Stimulated activated CD8-positive, alpha-beta memory T cell treated with anti-CD3 and anti-CD28 coated beads, Interleukin-2, amount 100 ng/mL, for 1 hour (primary cell): ENCODE results near the gene ZNF407.

Experiments used
- DNase-seq, 2 donors: peaks; one replicate each; pipeline ENCODE4 v3.0.0-alpha.2; 2020; ENCODE audit warnings: low read depth in 2 of 2

Gene ZNF407

GRCh38 chr18:74791501-74792194 is 194.0 kb downstream of the ZNF407 start:
- no peak for DNase-seq

GRCh38 chr18:74793746-74794145 is 196.1 kb downstream of the ZNF407 start:
- DNase-seq, result no peak

DNA sequence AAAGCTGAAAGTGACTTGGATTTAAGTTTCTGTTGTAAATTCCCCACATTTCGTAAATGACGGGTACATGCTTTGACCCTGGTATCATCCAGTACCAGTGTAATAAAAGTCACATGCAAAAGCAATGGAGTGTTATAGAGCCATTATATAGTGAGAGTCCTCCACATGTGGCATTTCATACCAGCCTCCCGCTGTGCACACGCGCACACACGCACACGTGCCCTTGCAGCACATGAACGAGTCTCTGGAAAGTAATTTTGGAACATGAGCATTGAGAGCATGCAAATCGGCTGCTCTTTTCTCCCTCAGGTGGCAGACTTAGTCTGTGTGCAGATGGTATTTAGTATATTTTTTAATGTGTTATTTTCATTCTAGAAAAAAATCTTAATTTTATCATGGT is 198.1 kb downstream of the ZNF407 start:
- no peak for DNase-seq

DNA sequence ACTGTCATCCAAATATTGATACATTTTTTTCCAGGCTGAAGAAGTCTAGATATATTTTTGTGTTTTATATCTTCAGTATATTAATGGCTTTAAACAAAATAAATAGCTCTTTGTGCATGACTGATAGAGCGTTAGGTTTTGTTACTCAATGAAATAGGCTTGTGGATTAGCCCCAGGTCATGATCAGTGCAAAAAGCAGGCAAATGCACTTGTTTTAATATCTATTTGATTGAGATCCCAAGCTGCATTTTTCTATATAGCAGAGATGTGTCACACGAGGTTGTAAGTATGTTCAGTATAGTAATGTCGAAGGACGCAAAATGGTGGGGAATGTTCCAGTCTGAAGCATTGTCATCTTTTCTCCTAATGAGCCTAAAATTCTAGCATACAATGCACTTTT is 198.5 kb downstream of the ZNF407 start:
- no peak for DNase-seq

GRCh38 chr18:74796841-74797576 is 199.3 kb downstream of the ZNF407 start:
- DNase-seq, result no peak

DNA sequence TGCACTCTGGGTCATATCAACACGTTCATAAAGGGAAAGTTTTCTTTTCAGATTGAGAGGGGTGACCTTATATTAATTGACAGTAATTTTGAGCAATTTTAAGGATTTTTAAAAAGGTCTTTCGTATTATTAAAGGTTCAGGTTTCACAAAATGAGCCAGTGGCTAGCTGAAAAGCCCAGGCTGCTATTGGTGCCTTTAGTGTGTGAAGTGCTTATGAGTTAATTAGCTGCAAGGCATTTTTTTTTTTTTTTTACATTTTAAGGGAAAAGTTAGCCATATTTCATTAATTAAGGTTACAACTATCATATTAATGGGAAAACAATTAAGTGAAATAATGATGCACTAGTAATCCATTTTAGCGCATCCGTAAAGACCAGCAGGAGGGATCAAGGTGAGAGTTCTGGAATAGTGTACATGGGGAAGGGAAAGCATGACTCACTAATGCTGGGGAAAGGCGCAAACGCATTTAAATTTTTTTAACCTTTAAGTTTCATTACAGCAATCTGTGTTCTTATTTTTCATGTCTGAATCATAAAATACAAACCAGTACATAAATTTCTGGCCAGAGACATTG is 200.0 kb downstream of the ZNF407 start:
- DNase-seq, result no peak

DNA sequence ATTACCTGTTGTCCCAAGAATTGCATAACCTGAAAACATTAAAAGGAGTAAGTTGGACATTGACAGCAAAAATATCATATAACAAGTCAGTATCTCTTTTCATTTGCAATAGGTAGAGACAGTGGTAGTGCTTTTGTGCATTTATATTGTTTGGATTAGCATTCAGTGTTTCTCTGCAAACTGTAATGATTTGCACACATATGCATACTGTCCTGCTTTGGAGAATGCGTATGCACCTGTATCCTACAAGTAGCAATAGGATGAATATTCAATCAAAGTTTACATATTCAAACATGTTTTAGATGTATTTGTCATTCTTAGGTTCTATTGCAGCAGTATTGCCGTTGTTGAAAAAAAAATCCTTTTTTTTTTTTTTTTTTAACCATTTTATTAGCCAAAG is 201.9 kb downstream of the ZNF407 start:
- DNase-seq, result no peak

GRCh38 chr18:74800098-74800497 is 202.4 kb downstream of the ZNF407 start:
- no peak for DNase-seq

- no peak for DNase-seq
Observed at GRCh38 chr18:74803117-74803516, 205.4 kb downstream of the ZNF407 start.

GRCh38 chr18:74803769-74804168 is 206.1 kb downstream of the ZNF407 start:
- no peak for DNase-seq

- DNase-seq, result no peak
Observed at GRCh38 chr18:74804677-74805076, 207.0 kb downstream of the ZNF407 start.

DNA sequence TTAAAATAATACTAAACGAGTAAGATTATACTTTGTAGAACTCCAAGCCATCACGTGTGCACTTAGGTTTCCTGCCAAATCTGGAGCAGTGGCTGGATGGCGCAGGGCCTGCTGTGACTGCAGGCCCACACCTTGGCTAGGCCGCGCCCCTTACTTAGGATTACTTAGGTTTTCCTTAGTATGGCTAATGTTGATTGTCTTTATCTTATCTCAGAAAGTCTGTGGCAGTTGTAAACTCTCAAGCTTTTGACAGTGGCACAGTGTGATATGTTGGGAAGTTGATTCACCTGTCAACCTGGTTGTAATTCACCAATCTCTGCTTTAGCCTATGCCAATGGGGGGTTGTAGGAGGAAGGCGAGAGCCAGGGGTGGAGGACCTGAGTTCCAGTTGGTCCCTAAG is 208.4 kb downstream of the ZNF407 start:
- no peak for DNase-seq

DNA sequence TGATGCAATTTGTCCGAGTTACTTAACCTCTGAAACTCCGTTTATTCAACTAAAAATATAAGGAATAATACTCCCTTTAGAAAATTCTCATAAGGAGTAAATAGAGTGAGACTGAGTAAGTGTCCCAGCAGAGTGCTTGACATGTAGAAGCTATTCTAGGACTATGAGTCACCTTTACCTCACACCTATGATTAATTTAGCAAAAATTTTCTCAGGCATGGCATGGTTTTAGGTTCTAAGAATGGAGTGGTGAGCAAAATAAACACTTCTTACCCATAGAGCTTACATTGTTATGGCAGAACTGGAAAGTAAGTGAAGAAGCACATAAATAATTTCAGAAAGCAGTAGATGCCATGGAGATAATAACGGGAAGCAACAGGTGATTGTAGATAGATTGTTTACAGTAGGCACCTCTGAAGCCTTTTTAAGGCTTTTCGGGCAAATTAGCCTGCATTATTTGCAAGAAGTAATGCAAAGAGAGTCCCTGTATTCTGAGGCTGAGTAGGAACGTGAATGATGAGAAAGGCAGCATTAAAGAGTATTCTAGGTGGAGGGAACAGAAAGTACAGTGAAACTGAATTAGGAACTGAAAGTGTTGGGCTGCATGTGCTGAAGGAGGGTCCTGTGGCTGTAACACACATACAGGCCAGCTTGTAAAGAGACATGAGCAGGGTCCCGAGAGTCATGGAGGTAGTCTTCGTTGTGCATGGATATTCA is 209.2 kb downstream of the ZNF407 start:
- no peak for DNase-seq

GRCh38 chr18:74817576-74817975 is 219.9 kb downstream of the ZNF407 start:
- DNase-seq, result no peak

DNA sequence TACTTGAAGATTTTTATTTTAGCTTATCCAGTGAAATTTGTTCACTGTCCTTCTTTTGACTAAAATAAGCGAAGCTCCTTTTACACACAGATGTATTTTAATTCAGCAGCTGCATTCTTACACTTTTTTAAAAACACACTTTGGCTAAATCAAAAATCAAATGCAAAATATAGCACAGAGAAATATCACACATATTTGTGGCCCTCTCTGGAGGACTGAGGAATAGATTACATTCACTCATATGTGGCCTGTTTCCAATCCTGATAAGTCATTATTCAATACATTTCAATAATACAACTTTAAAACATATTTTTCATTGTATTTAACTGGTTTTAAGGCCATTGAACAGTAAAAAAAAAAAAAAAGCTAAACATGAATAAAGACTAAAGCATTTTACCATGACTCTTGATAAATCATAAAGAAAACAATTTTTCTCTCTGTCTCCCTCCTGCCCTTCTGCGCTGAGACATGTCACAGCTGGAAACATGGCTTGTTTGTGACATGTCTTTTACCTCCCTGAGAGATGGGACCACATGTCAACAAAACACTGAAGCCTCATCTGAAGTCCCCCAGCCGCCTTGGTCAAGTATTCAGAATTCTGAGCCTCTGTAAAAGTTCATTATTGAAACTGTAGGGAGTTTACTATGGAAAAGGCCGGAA is 221.0 kb downstream of the ZNF407 start:
- no peak for DNase-seq

- DNase-seq, result no peak
Observed at GRCh38 chr18:74819433-74820059, 221.9 kb downstream of the ZNF407 start.

- no peak for DNase-seq
Observed at GRCh38 chr18:74820160-74820780, 222.6 kb downstream of the ZNF407 start.

DNA sequence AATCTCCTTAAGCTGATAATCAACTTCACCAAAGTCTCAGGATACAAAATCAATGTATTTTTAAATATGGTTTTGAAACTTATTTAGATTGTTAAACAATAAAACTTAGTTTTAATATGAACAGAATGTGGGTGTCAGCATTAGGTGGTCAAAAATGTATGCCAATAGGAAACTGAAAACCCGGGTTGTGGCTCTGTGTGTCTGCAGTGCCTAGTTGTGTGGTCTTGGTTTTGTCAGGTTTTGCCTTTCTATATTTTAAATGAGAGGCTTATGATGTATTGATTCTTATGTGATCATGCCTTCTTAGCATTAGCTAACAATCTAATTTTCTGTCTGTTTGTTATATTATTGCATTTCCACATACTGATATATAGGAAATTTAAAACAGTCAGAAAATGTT is 227.8 kb downstream of the ZNF407 start:
- DNase-seq, result no peak

- no peak for DNase-seq
Observed at GRCh38 chr18:74826572-74826971, 228.9 kb downstream of the ZNF407 start.

- DNase-seq, result no peak
Observed at GRCh38 chr18:74828200-74828599, 230.5 kb downstream of the ZNF407 start.
